ENCODE results near the gene ENAH.

DNA sequence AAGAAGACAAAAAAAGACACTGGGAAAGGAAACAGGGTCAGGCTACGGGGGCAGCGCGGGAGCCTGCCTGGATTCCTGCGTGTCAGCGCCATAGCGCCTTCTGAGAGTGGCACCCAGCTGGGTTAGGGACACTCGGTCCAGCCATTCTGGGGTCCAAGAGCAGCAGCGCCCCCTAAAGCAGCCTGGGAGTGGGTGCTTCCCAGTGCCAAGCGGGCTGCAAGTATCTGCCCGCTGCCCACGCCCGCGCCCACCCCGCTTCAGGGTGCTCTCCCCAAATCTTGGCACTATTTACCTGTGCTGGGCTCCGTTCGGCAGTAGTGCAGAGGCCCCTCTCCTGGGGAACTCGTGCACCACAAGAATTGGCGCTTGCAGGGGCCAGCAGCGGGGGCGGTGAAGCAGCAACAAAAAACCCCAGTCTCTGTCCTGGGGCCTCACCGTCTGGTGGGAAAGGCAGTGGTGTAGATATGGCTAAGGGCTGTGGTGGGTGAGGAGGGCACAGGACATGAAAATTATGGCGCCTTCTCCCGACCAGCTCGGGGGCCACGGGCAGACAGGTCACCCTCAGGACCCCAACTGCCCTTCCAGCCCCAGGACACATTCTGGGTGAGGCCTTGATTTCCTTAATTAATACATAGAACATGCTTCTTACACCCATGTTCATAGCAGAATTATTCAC, 200.9 kb downstream of the ENAH start:
- TF ChIP-seq, protein P1, sequence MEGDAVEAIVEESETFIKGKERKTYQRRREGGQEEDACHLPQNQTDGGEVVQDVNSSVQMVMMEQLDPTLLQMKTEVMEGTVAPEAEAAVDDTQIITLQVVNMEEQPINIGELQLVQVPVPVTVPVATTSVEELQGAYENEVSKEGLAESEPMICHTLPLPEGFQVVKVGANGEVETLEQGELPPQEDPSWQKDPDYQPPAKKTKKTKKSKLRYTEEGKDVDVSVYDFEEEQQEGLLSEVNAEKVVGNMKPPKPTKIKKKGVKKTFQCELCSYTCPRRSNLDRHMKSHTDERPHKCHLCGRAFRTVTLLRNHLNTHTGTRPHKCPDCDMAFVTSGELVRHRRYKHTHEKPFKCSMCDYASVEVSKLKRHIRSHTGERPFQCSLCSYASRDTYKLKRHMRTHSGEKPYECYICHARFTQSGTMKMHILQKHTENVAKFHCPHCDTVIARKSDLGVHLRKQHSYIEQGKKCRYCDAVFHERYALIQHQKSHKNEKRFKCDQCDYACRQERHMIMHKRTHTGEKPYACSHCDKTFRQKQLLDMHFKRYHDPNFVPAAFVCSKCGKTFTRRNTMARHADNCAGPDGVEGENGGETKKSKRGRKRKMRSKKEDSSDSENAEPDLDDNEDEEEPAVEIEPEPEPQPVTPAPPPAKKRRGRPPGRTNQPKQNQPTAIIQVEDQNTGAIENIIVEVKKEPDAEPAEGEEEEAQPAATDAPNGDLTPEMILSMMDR (IDR thresholded peaks at IDR 0.05 in 8 of 11, conservative IDR thresholded peaks at IDR 0.05 in 3 of 11), result no peak
- no peak for TF ChIP-seq POLR2AphosphoS5 (IDR thresholded peaks at IDR 0.05)
- no peak for TF ChIP-seq POLR2A (IDR thresholded peaks at IDR 0.05)
